ENCODE data around the gene UGT1A10. TPM values are rescaled to one million over a fixed set of nuclear protein-coding genes. Genes with fewer than 3 reads are reported as not detected.

UGT1A10 gene
- total RNA-seq, 1 experiment from 2014 or later, result not detected

- Histone ChIP-seq H2AFZ (ENCODE audit: low read depth, low read length, poor library complexity, severe bottlenecking) (no peak overlapping the region), H3K9me2 (ENCODE audit: insufficient read depth) (no peaks in the 10 kb centered on the region), H4K20me1 (ENCODE audit: insufficient read depth) (no peaks in the 10 kb centered on the region), H3K9me3 (ENCODE audit: control insufficient read depth in 1 of 2, insufficient read depth in 1 of 2, low read depth in 1 of 2, low read length in 2 of 2) (no peaks in the 10 kb centered on the region), H3K27ac (ENCODE audit: low read depth, low read length) (no peak overlapping the region), H3K79me2 (ENCODE audit: insufficient read depth, low read length) (no peaks in the 10 kb centered on the region), H3K4me2 (ENCODE audit: low read length) (no peak overlapping the region), H3K27me3 (ENCODE audit: insufficient read depth, low read length) (no peaks in the 10 kb centered on the region), H3K36me3 (ENCODE audit: control insufficient read depth in 1 of 2, insufficient read depth in 2 of 2, low read length in 2 of 2) (no peaks in the 10 kb centered on the region), H3K4me3 (replicated peaks in 1 of 2; ENCODE audit: low read depth in 1 of 2, low read length in 2 of 2) (no peak overlapping the region), H3K4me1 (ENCODE audit: control insufficient read depth in 1 of 2, insufficient read depth in 2 of 2, low read length in 2 of 2) (no peaks in the 10 kb centered on the region), H3K9ac (ENCODE audit: low read length) (no peak overlapping the region)
- no peak for ATAC-seq
- intact Hi-C loops (cut with micrococcal nuclease), result no loop called here
- POLR2A ChIA-PET, result no interaction called here
- no TSS peak for BruUV-seq (replicated peaks)
- DNase-seq (ENCODE audit: low read depth, low spot score), result no peak
- CTCF ChIA-PET, result interaction anchor here (1.4 kb wide), 1 partner anchor 22 kb away, joined by 5 read pairs; no protein-coding TSS in a partner anchor
- RAD21 ChIA-PET (ENCODE audit: low non-redundant PET in 1 of 2, low total read pairs in 2 of 2, uncharacterized antibody in 2 of 2, unreplicated experiment in 2 of 2), result no interaction called here
- TF ChIP-seq CBX3 (IDR thresholded peaks at IDR 0.05; ENCODE audit: low read depth), result no peak
- TF ChIP-seq, protein P1, sequence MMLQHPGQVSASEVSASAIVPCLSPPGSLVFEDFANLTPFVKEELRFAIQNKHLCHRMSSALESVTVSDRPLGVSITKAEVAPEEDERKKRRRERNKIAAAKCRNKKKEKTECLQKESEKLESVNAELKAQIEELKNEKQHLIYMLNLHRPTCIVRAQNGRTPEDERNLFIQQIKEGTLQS (IDR thresholded peaks at IDR 0.05), result no peak
- no peak for TF ChIP-seq MAX (IDR thresholded peaks at IDR 0.05)
- no peak for TF ChIP-seq SRF (IDR thresholded peaks at IDR 0.05; ENCODE audit: low read depth)
- no peak for TF ChIP-seq TCF7L2 (IDR thresholded peaks at IDR 0.05; ENCODE audit: borderline replicate concordance, extremely low read depth, insufficient read depth, insufficient read length)
- no peak for TF ChIP-seq YY1 (IDR thresholded peaks at IDR 0.05; ENCODE audit: extremely low read depth, insufficient replicate concordance, low read depth, low read length)
- no peak for TF ChIP-seq JUND (IDR thresholded peaks at IDR 0.05)
- TF ChIP-seq ELF1 (IDR thresholded peaks at IDR 0.05; ENCODE audit: borderline replicate concordance, low read depth), result no peak
- no peak for TF ChIP-seq EGR1 (IDR thresholded peaks at IDR 0.05; ENCODE audit: low read depth)
- no peak for TF ChIP-seq SIN3A (IDR thresholded peaks at IDR 0.05; ENCODE audit: low read depth)
Observed at GRCh38 chr2:233689501-233689900, 53.3 kb downstream of the UGT1A10 start.

DNA sequence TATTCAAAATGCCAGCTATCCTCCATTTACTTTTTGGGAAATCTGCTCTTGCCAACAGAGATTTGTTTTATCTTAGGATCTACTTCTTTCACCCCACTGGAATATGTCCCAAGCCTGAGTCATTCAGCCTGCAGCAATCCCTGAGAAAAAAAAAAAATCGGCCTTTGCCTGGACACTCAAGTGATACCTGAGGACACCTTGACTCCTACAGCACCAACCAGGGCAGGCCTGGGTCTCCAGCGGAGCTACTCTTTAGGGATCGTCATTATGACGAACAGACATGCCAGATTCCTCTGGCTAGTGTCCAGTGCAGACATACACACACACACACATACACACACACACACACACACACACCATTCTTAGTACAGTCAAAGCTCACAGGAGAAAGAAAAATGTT is 54.2 kb downstream of the UGT1A10 start:
- DNase-seq (ENCODE audit: low read depth, low spot score) (no peak), ATAC-seq (no peak)
- H3K9me3 ChIP-seq (ENCODE audit: control insufficient read depth in 1 of 2, insufficient read depth in 1 of 2, low read depth in 1 of 2, low read length in 2 of 2), result no peaks in the 10 kb centered on the region
- no peaks in the 10 kb centered on the region for H3K79me2 ChIP-seq (ENCODE audit: insufficient read depth, low read length)
- no peak overlapping the region for H3K4me2 ChIP-seq (ENCODE audit: low read length)
- H4K20me1 ChIP-seq (ENCODE audit: insufficient read depth), result no peaks in the 10 kb centered on the region
- ChIA-PET CTCF (no interaction called here), POLR2A (no interaction called here), RAD21 (ENCODE audit: low non-redundant PET in 1 of 2, low total read pairs in 2 of 2, uncharacterized antibody in 2 of 2, unreplicated experiment in 2 of 2) (no interaction called here)
- H3K27me3 ChIP-seq (ENCODE audit: insufficient read depth, low read length), result no peaks in the 10 kb centered on the region
- no peak overlapping the region for H3K27ac ChIP-seq (ENCODE audit: low read depth, low read length)
- no TSS peak for BruUV-seq (replicated peaks)
- no peak overlapping the region for H3K9ac ChIP-seq (ENCODE audit: low read length)
- H3K9me2 ChIP-seq (ENCODE audit: insufficient read depth), result no peaks in the 10 kb centered on the region
- no peak overlapping the region for H2AFZ ChIP-seq (ENCODE audit: low read depth, low read length, poor library complexity, severe bottlenecking)
- no peaks in the 10 kb centered on the region for H3K4me1 ChIP-seq (ENCODE audit: control insufficient read depth in 1 of 2, insufficient read depth in 2 of 2, low read length in 2 of 2)
- no peaks in the 10 kb centered on the region for H3K36me3 ChIP-seq (ENCODE audit: control insufficient read depth in 1 of 2, insufficient read depth in 2 of 2, low read length in 2 of 2)
- intact Hi-C loops (cut with micrococcal nuclease), result no loop called here
- H3K4me3 ChIP-seq (replicated peaks in 1 of 2; ENCODE audit: low read depth in 1 of 2, low read length in 2 of 2), result no peak overlapping the region
- TF ChIP-seq MAX (IDR thresholded peaks at IDR 0.05), result no peak
- TF ChIP-seq JUND (IDR thresholded peaks at IDR 0.05), result no peak
- TF ChIP-seq SP1 (IDR thresholded peaks at IDR 0.05; ENCODE audit: low read depth), result no peak
- TF ChIP-seq, protein P1 (IDR thresholded peaks at IDR 0.05), result no peak
- no peak for TF ChIP-seq RAD21 (IDR thresholded peaks at IDR 0.05; ENCODE audit: low read depth)
- TF ChIP-seq YY1 (IDR thresholded peaks at IDR 0.05; ENCODE audit: extremely low read depth, insufficient replicate concordance, low read depth, low read length), result no peak
- no peak for TF ChIP-seq TCF7L2 (IDR thresholded peaks at IDR 0.05; ENCODE audit: borderline replicate concordance, extremely low read depth, insufficient read depth, insufficient read length)
- no peak for TF ChIP-seq REST (IDR thresholded peaks at IDR 0.05; ENCODE audit: low read depth)
- no peak for TF ChIP-seq CEBPB (IDR thresholded peaks at IDR 0.05; ENCODE audit: low read depth)

All from HCT116 (cell line).